NCI-H2196 (cell line): ENCODE measurements around the gene C2orf81.
"Not testable (repeated sequence)": the region's sequence is repeated elsewhere in the genome, so short reads cannot be mapped to it uniquely, and the experiment has no call there.

ENCODE experiments used
- DNase-seq: peaks from one replicate; lab custom pipeline; 2025; ENCODE audit not compliant: unreplicated experiment; lab: John Stamatoyannopoulos, UW

C2orf81 gene

GRCh38 chr2:74442483-74443297 is 21.3 kb upstream of the C2orf81 start:
- not testable (repeated sequence) for DNase-seq

GRCh38 chr2:74441690-74442482 is 20.5 kb upstream of the C2orf81 start, which contains the start of gene RTKN:
Gene RTKN, minus strand, starts transcription at chr2:74441937. Its CDS starts 121 bp downstream, at chr2:74441816.
- peak; percentile 55 for DNase-seq

GRCh38 chr2:74441170-74441689 is 19.8 kb upstream of the C2orf81 start:
- no peak for DNase-seq

- DNase-seq, result peak; percentile 70
Observed at GRCh38 chr2:74440378-74441169, 19.2 kb upstream of the C2orf81 start.

- no peak for DNase-seq
Observed at GRCh38 chr2:74439803-74440377, 18.5 kb upstream of the C2orf81 start.

- DNase-seq, result no peak
Observed at GRCh38 chr2:74439373-74439772, 18.0 kb upstream of the C2orf81 start.

- DNase-seq, result no peak
Observed at GRCh38 chr2:74438248-74438647, 16.8 kb upstream of the C2orf81 start.

- no peak for DNase-seq
Observed at GRCh38 chr2:74436848-74437695, 15.7 kb upstream of the C2orf81 start.

GRCh38 chr2:74436111-74436805 is 14.8 kb upstream of the C2orf81 start:
- DNase-seq, result no peak

- DNase-seq, result no peak
Observed at GRCh38 chr2:74430502-74430901, 9.1 kb upstream of the C2orf81 start.

- DNase-seq, result no peak
Observed at GRCh38 chr2:74429487-74430451, 8.3 kb upstream of the C2orf81 start.

GRCh38 chr2:74428675-74429074 is 7.3 kb upstream of the C2orf81 start:
- no peak for DNase-seq

GRCh38 chr2:74427551-74427950 is 6.1 kb upstream of the C2orf81 start:
- no peak for DNase-seq

- no peak for DNase-seq
Observed at GRCh38 chr2:74426181-74426758, 4.9 kb upstream of the C2orf81 start.

- no peak for DNase-seq
Observed at GRCh38 chr2:74425523-74425922, 4.1 kb upstream of the C2orf81 start.

- DNase-seq, result no peak
Observed at GRCh38 chr2:74424995-74425406, 3.6 kb upstream of the C2orf81 start.

- no peak for DNase-seq
Observed at GRCh38 chr2:74424139-74424992, 2.9 kb upstream of the C2orf81 start.
